ENCODE measurements around the gene ADA.
"Not testable (repeated sequence)": the region's sequence is repeated elsewhere in the genome, so short reads cannot be mapped to it uniquely, and the experiment has no call there.

ADA gene

DNA sequence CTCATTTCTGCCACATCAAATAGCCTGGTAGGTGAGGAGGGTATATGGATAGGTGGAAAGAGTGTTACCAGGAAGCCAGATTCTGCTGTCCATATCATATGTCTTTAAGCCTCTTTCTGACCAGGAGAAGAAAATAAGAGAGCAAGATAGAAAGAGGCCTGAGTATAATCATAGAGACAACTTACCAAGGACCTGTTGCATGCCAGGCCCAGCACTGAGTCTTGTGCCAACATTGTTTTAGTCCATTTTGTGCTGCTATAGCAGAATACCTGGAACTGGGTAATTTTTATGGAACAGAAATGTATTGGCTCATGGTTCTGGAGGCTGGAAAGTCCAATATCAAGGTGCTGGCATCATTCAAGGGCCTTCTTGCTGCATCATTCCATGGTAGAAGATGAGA is 7.3 kb upstream of the ADA start:
- no peak overlapping the region for H3K4me3 Mint-ChIP-seq
- H3K36me3 Mint-ChIP-seq: no peaks in the 10 kb centered on the region
- peaks cover 9% of the 10 kb centered on the region for H3K4me1 Mint-ChIP-seq (ENCODE audit: low read depth)
- H3K27ac Mint-ChIP-seq: peak overlapping the region; percentile 34
- H3K9me3 Mint-ChIP-seq (ENCODE audit: low read depth): no peaks in the 10 kb centered on the region
- no peaks in the 10 kb centered on the region for H3K27me3 Mint-ChIP-seq

DNA sequence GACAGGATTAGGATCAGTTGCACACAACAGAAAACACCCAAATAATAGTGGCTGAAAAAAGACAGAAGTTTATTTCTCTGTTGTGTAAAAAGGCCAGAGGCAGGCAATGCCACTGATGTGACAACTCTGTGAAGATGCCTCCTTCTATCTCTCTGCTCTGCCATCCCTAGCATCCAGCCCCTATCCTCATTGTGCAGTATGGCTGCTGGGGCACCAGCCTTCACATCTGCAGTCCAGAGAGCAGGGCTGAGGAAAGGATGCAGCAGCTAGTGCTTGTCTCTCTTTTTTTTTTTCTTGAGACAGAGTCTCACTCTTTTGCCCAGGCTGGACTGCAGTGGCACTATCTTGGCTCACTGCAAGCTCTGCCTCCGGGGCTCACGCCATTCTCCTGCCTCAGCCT is 6.4 kb upstream of the ADA start:
- no peak overlapping the region for H3K27ac Mint-ChIP-seq
- H3K27me3 Mint-ChIP-seq: no peaks in the 10 kb centered on the region
- H3K36me3 Mint-ChIP-seq: no peaks in the 10 kb centered on the region
- no peaks in the 10 kb centered on the region for H3K9me3 Mint-ChIP-seq (ENCODE audit: low read depth)
- peaks cover 14% of the 10 kb centered on the region for H3K4me1 Mint-ChIP-seq (ENCODE audit: low read depth)
- H3K4me3 Mint-ChIP-seq: no peak overlapping the region

DNA sequence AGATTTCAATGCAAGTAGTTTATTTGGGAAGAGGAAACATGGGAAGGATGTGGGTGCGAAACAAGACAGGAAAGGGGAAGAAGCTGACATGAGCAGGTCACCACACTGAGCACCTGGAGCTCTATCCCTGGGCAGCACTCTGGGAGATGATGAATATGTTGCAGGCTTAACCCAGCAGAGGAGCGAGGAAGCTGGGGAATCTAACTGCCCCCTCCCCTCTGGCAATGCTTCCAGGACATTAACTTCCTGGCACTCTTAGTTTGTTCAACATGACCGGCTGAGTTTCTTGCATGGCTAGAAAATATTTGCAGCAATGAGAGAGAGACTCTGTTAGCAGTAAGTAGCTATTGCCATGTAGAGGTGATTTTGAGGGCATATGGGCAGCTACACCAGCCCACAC is 4.9 kb upstream of the ADA start:
- no peaks in the 10 kb centered on the region for H3K9me3 Mint-ChIP-seq (ENCODE audit: low read depth)
- H3K4me3 Mint-ChIP-seq: no peak overlapping the region
- no peaks in the 10 kb centered on the region for H3K36me3 Mint-ChIP-seq
- no peak overlapping the region for H3K27ac Mint-ChIP-seq
- no peaks in the 10 kb centered on the region for H3K27me3 Mint-ChIP-seq
- peaks cover 13% of the 10 kb centered on the region for H3K4me1 Mint-ChIP-seq (ENCODE audit: low read depth)

DNA sequence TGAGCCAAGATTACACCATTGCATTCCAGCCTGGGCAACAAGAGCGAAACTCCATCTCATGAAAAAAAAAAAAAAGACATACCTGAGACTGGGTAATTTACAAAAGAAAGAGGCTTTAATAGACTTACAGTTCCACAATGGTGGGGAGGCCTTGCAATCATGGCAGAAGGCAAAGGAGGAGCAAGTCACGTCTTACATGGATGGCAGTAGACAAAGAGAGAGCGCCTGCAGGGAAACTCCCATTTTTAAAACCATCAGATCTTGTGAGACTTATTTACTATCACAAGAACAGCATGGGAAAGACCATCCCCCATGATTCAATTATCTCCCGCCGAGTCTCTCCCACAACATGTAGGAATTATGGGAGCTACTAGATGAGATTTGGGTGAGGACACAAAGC is 2.7 kb upstream of the ADA start:
- H3K27ac Mint-ChIP-seq; H3K4me3 Mint-ChIP-seq; H3K36me3 Mint-ChIP-seq; H3K9me3 Mint-ChIP-seq (ENCODE audit: low read depth); H3K27me3 Mint-ChIP-seq: not testable (repeated sequence)
- peaks cover 27% of the 10 kb centered on the region for H3K4me1 Mint-ChIP-seq (ENCODE audit: low read depth)

DNA sequence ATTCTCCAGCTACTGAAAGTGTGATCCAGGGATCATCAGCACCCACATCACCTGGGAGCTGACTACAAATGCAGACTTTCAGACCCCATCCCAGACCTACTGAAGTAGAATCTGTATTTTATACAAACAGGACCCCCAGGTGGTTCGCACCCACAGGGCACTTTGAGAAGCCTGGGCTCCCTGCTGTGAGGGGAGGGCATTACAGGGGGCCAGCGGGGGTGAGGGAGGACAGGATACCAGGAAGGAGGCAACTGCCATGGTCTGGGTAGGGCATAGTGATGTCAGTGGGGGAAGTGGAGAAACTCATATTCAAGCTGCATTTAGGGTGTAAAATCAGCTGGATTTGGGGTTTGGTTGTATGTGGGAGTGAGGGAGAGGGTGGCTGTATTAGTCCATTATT is 2.0 kb upstream of the ADA start:
- H3K4me1 Mint-ChIP-seq (ENCODE audit: low read depth): peaks cover 34% of the 10 kb centered on the region
- peak overlapping the region; percentile 72 for H3K4me3 Mint-ChIP-seq
- H3K27ac Mint-ChIP-seq: no peak overlapping the region
- no peaks in the 10 kb centered on the region for H3K36me3 Mint-ChIP-seq
- no peaks in the 10 kb centered on the region for H3K27me3 Mint-ChIP-seq
- no peaks in the 10 kb centered on the region for H3K9me3 Mint-ChIP-seq (ENCODE audit: low read depth)

DNA sequence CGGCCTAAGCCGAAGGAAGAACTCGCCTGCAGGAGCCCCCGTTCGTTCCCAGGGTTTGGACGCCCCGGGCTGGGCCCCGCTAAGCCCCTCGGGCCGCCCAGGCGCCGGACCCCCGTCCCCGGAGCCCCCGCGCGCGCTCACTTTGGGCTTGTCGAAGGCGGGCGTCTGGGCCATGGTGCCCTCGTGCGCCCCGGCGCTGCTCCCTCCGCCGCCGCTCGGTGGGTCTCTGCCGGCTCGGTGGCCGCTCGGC is 140 bp downstream of the ADA start:
- Mint-ChIP-seq H3K27me3 (no peaks in the 10 kb centered on the region), H3K4me3 (peak overlapping the region; percentile 89), H3K36me3 (no peaks in the 10 kb centered on the region), H3K27ac (no peak overlapping the region), H3K4me1 (ENCODE audit: low read depth) (peaks cover 55% of the 10 kb centered on the region), H3K9me3 (ENCODE audit: low read depth) (no peaks in the 10 kb centered on the region)

DNA sequence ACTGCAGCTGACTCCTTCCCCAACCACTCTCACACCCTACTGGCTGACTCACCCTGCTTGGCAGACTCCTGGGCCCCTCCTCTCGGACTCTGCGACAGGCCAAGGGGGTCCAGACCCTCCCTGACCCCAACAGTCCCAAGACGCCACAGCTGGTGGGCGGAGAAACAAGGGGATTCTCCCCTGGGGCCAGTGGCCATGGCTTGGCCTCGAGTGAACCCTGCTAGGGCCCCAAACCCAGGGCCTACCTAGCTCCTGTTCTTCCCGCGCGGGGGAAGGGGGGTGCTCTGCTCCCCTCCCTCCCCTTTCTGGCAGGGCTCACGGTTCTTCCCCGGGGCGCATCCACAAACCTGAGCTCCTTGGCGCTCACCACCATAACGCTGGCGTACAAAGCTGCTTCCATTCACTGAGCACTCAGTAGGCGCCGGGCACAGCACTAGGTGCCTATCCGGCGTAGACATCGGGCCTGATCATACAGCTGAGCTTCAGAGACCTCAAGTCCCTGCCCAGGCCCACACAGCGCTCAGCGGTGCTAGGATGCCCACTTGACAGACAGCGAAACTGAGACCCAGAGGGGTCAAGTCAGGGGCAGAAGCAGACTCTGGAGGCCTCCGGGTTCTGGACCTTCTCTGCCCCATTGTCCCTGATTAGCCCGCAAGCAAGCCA is 597 bp downstream of the ADA start:
- H3K27ac Mint-ChIP-seq: peak overlapping the region; percentile 87
- no peaks in the 10 kb centered on the region for H3K36me3 Mint-ChIP-seq
- peak overlapping the region; percentile 89 for H3K4me3 Mint-ChIP-seq
- H3K9me3 Mint-ChIP-seq (ENCODE audit: low read depth): no peaks in the 10 kb centered on the region
- peaks cover 59% of the 10 kb centered on the region for H3K4me1 Mint-ChIP-seq (ENCODE audit: low read depth)
- H3K27me3 Mint-ChIP-seq: no peaks in the 10 kb centered on the region

DNA sequence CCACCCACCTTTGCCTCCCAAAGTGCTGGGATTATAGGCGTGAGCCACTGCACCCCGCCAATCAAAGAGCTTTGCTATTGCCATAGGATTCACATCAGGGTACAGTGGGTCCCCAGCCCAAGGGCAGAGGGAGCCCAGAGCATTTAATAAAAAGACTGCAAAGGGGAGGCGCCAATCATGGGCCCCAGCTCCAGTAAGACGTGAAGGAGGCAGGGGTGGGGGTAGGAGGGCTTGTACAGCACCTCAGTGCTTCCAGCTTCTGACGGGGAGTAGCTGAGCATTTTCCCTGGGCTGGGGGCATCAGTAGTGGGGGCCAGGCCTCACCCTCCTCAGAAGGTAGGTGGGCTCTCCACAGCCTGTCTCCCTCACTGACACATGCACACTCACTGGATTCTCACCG is 1.5 kb downstream of the ADA start:
- Mint-ChIP-seq H3K27ac (peak overlapping the region; percentile 87), H3K9me3 (ENCODE audit: low read depth) (no peaks in the 10 kb centered on the region), H3K4me3 (peak overlapping the region; percentile 89), H3K27me3 (no peaks in the 10 kb centered on the region), H3K36me3 (no peaks in the 10 kb centered on the region), H3K4me1 (ENCODE audit: low read depth) (peaks cover 67% of the 10 kb centered on the region)

DNA sequence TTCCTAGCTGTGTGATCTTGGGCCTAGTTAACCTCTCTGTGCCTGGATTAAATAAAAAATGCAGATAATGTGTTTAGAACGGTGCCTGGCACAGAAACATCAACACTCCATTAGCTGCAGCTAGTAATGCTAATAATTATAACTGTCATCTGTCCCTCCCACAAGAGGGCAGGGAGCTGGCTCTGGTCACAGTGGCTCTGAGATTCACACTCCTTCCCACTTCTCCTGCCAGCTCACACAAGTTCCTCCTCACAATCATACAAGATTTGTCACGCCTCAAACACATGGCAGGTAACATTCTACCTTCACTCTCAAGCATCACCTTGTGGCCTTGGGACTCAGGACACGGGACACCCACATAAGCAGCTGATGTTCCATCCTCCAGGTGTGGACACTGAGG is 2.4 kb downstream of the ADA start:
- Mint-ChIP-seq H3K9me3 (ENCODE audit: low read depth) (no peaks in the 10 kb centered on the region), H3K4me1 (ENCODE audit: low read depth) (peaks cover 76% of the 10 kb centered on the region), H3K4me3 (peak overlapping the region; percentile 53), H3K36me3 (no peaks in the 10 kb centered on the region), H3K27ac (peak overlapping the region; percentile 72), H3K27me3 (no peaks in the 10 kb centered on the region)

DNA sequence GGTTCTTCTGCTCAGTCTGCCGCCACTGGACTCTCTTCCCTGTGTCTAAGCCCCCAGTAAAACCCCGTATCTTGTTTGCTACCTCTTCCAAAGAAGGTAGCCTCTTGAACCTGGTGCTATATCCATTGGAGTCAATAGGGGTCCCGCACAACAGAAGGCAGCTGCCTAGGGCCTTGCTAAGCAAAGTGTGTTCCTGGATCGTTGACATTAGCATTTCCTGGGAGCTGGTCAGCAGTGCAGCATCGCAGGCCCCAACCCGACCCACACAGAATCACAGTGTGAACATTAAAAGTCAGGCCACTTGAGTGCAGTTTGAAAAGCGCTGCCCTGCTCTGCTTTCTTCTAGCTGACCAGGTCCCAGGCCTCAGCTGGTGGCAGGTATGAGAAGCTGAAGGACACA is 2.9 kb downstream of the ADA start:
- Mint-ChIP-seq H3K27ac (peak overlapping the region; percentile 72), H3K9me3 (ENCODE audit: low read depth) (no peaks in the 10 kb centered on the region)

DNA sequence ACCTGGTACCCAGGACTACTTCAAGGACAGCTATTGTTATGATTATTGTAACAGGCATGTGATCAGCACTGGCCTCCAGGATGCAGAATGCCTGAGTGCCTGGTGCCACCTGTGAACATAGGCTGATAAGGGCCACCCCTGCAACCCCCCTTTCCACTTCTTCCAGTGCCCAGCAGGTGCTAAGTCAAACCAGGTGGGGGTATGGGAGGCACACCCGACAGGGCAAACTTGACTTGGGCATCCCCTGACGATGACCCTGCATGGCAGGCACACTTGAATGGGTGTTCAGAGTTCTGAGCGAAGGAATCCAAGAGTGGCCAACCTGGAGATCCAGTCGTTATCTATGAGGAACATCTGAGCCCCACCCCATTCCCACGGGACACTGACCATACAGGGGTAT is 3.4 kb downstream of the ADA start:
- Mint-ChIP-seq H3K4me1 (ENCODE audit: low read depth) (peaks cover 84% of the 10 kb centered on the region), H3K27ac (no peak overlapping the region), H3K9me3 (ENCODE audit: low read depth) (no peaks in the 10 kb centered on the region), H3K36me3 (no peaks in the 10 kb centered on the region), H3K4me3 (no peak overlapping the region), H3K27me3 (no peaks in the 10 kb centered on the region)

More for the DNA sequence above, 2.9 kb downstream of the ADA start:
- Mint-ChIP-seq H3K36me3 (no peaks in the 10 kb centered on the region), H3K27me3 (no peaks in the 10 kb centered on the region), H3K4me3 (peak overlapping the region; percentile 53), H3K4me1 (ENCODE audit: low read depth) (peaks cover 81% of the 10 kb centered on the region)

DNA sequence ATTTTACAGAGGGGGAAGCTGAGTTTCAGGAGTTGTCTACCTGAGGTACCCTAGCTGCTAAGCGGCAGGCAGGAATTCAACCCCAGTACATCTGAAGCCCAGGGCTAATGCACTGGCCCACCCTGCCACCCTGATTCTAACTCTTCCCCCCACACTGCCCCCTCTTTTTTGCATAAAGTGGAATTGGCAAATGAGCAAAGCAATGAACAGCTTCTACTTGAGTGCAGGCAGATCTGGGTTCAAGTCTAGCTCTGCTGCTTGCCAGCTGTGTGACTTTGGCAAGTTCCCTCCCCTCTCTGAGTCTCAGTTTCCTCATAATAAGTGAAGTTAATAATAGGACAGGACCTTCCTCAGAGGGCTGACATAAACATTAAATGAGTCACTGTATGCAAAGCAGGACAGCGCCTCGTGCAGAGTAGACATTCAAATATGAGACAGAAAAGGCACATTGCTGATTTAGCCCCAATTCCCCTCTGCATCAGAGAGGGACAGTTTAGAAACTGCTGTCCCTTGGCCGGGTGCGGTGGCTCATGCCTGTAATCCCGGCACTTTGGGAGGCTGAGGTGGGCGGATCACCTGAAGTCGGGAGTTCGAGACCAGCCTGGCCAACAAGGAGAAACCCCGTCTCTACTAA is 4.7 kb downstream of the ADA start:
- Mint-ChIP-seq H3K9me3 (ENCODE audit: low read depth) (no peaks in the 10 kb centered on the region), H3K4me1 (ENCODE audit: low read depth) (peaks cover 90% of the 10 kb centered on the region)

DNA sequence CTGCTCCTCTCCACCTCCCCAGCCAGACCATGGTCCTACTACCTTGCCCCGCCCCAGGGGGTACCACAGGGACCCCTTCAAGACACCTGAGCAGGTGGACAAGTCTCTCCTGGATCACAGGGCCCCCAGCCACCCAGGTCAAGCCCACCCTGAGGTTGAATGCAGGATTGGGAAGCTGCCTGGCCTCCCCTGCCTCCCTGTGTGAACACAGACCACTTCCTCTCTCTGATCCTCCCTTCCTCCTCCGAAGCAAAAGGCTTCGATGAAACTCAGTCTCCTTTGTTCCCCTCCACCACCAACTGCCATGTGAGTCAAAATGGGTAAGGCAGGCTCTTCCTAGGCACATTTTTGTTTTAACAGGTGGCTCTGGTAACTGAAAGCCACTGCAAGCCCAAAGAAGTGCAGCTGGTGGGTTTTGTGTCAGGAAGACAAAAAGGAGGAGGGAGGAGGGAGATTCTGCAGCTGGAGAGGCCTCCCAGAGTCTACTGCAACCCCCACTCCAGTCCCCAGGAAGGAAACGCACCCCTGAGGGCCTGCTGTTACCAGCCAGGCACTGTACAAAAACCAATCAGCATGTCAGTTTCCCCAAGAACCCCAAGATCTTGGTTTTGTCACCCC is 5.4 kb downstream of the ADA start:
- Mint-ChIP-seq H3K4me1 (ENCODE audit: low read depth) (peaks cover 93% of the 10 kb centered on the region), H3K9me3 (ENCODE audit: low read depth) (no peaks in the 10 kb centered on the region), H3K27ac (peak overlapping the region; percentile 92), H3K36me3 (peaks cover 3% of the 10 kb centered on the region), H3K4me3 (peak overlapping the region; percentile 38), H3K27me3 (no peaks in the 10 kb centered on the region)

More for the DNA sequence above, 4.7 kb downstream of the ADA start:
- Mint-ChIP-seq H3K27me3 (no peaks in the 10 kb centered on the region), H3K4me3 (peak overlapping the region; percentile 38), H3K36me3 (no peaks in the 10 kb centered on the region), H3K27ac (peak overlapping the region; percentile 92)

DNA sequence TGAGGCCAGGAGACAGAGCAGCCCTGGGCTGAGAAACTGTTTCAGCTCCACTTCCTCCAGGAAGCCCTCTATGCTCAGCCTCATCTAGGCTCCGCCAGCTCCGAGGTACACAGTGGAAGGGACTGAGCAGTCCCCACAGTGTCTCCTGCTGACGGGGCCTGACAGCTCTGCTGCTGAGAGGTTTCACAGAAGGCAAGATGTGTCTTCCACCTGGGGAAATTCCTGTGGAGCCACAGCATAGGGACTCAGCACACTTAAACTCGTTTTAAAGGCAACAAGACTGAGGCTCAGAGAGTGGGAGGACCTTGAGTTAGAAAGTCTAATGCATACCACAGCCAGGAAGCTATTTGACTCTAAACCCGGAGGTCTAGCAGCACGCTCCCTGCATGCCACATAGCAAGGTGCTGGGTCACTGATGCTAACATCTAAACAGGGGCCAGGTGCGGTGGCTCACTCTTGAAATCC is 6.8 kb downstream of the ADA start:
- peak overlapping the region; percentile 63 for H3K4me3 Mint-ChIP-seq
- H3K36me3 Mint-ChIP-seq: peaks cover 8% of the 10 kb centered on the region
- H3K27me3 Mint-ChIP-seq: no peaks in the 10 kb centered on the region
- H3K27ac Mint-ChIP-seq: peak overlapping the region; percentile 89
- no peaks in the 10 kb centered on the region for H3K9me3 Mint-ChIP-seq (ENCODE audit: low read depth)
- peaks cover 82% of the 10 kb centered on the region for H3K4me1 Mint-ChIP-seq (ENCODE audit: low read depth)

DNA sequence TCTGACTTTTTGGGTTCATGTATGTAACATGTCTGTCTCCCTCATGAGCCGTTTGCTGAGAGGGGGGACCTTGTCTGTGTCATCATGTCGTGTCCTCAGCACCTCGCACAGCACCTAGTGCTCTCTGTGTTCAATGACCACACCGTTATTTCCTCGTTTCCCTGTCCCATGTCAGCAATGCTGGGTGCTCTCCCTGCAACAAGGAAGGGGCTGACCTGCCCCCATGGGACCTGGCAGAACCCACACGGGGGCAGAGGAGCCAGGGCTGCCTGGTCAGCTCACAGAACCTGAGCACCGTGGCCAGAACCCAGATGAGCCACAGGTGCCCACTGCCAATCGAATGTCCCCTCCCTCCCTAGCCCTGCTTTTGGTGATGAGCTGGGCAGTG is 7.3 kb downstream of the ADA start:
- no peaks in the 10 kb centered on the region for H3K27me3 Mint-ChIP-seq
- no peaks in the 10 kb centered on the region for H3K9me3 Mint-ChIP-seq (ENCODE audit: low read depth)
- peak overlapping the region; percentile 63 for H3K4me3 Mint-ChIP-seq
- H3K4me1 Mint-ChIP-seq (ENCODE audit: low read depth): peaks cover 78% of the 10 kb centered on the region
- H3K36me3 Mint-ChIP-seq: peaks cover 10% of the 10 kb centered on the region
- peak overlapping the region; percentile 89 for H3K27ac Mint-ChIP-seq
